GM19467 (cell line): Measurements from ENCODE around the gene TMEM233.

Experiments
- ATAC-seq: cut with Tn5 transposase; IDR thresholded peaks from one replicate; pipeline ENCODE4 v1.9.1; 2021; ENCODE audit warnings: mild to moderate bottlenecking, moderate library complexity; ENCODE audit not compliant: unreplicated experiment

The TMEM233 gene

GRCh38 chr12:119593578-119594398, at the start of gene TMEM233:
TMEM233 (plus strand) TSS chr12:119593774; CDS start chr12:119593849, 75 bp downstream.
- no peak for ATAC-seq

GRCh38 chr12:119544765-119545625, 48.6 kb upstream of the TMEM233 start:
- ATAC-seq, result peak; percentile 69

- no peak for ATAC-seq
These were observed 47.2 kb upstream of the TMEM233 start for GRCh38 chr12:119546340-119546739.

GRCh38 chr12:119547001-119547400, 46.6 kb upstream of the TMEM233 start:
- no peak for ATAC-seq

GRCh38 chr12:119556854-119557253, 36.7 kb upstream of the TMEM233 start:
- no peak for ATAC-seq

GRCh38 chr12:119565404-119565803, 28.2 kb upstream of the TMEM233 start:
- no peak for ATAC-seq

GRCh38 chr12:119570771-119571170, 22.8 kb upstream of the TMEM233 start:
- ATAC-seq, result no peak

- no peak for ATAC-seq
These were observed 20.5 kb upstream of the TMEM233 start for GRCh38 chr12:119573086-119573485.

GRCh38 chr12:119574255-119574654, 19.3 kb upstream of the TMEM233 start:
- ATAC-seq, result no peak

GRCh38 chr12:119576118-119576810, 17.3 kb upstream of the TMEM233 start:
- ATAC-seq, result no peak

GRCh38 chr12:119576915-119577314, 16.7 kb upstream of the TMEM233 start:
- no peak for ATAC-seq

- ATAC-seq, result no peak
These were observed 15.5 kb upstream of the TMEM233 start for GRCh38 chr12:119578112-119578511.

- ATAC-seq, result no peak
These were observed 4.5 kb upstream of the TMEM233 start for GRCh38 chr12:119589097-119589496.

GRCh38 chr12:119589634-119590033, 3.9 kb upstream of the TMEM233 start:
- ATAC-seq, result no peak

- ATAC-seq, result no peak
These were observed 1.3 kb upstream of the TMEM233 start for GRCh38 chr12:119592232-119592631.

- no peak for ATAC-seq
These were observed 791 bp downstream of the TMEM233 start for GRCh38 chr12:119594399-119594730.

GRCh38 chr12:119594772-119595445, 1.3 kb downstream of the TMEM233 start:
- ATAC-seq, result no peak

- ATAC-seq, result no peak
These were observed 4.6 kb downstream of the TMEM233 start for GRCh38 chr12:119598159-119598558.

GRCh38 chr12:119601877-119602733, 8.5 kb downstream of the TMEM233 start:
- no peak for ATAC-seq

GRCh38 chr12:119602734-119603094, 9.1 kb downstream of the TMEM233 start:
- ATAC-seq, result no peak
